Measurements from ENCODE around the gene PPIB. TPM values are rescaled to one million over a fixed set of nuclear protein-coding genes. Genes with fewer than 3 reads are reported as not detected.

Gene PPIB
- total and polyA plus RNA-seq, 12 donors = 313 to 2,941 (median 648) TPM

GRCh38 chr15:64163659-64164362, 989 bp upstream of the PPIB start:
- no peak for TF ChIP-seq POLR2A (IDR thresholded peaks at IDR 0.05)
- TF ChIP-seq, protein P1, sequence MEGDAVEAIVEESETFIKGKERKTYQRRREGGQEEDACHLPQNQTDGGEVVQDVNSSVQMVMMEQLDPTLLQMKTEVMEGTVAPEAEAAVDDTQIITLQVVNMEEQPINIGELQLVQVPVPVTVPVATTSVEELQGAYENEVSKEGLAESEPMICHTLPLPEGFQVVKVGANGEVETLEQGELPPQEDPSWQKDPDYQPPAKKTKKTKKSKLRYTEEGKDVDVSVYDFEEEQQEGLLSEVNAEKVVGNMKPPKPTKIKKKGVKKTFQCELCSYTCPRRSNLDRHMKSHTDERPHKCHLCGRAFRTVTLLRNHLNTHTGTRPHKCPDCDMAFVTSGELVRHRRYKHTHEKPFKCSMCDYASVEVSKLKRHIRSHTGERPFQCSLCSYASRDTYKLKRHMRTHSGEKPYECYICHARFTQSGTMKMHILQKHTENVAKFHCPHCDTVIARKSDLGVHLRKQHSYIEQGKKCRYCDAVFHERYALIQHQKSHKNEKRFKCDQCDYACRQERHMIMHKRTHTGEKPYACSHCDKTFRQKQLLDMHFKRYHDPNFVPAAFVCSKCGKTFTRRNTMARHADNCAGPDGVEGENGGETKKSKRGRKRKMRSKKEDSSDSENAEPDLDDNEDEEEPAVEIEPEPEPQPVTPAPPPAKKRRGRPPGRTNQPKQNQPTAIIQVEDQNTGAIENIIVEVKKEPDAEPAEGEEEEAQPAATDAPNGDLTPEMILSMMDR (IDR thresholded peaks at IDR 0.05) = peak in 1 of 6 experiments; percentile 22
- Histone ChIP-seq H3K4me3 (peak overlapping the region in 1 of 4 donors; percentile 74), H3K27ac (peak overlapping the region; percentile 77 to 91 (median 84)), H3K27me3 (no peaks in the 10 kb centered on the region), H3K9me3 (replicated peaks in 1 of 3) (no peaks in the 10 kb centered on the region), H3K4me1 (replicated peaks in 1 of 2) (peaks cover 31 to 51% of the 10 kb centered on the region in 2 donors), H3K36me3 (replicated peaks in 1 of 2) (peaks cover 0 to 31% of the 10 kb centered on the region in 2 donors)
- 16 to 23% (median 18%) methylated on average over 14 of the region's 14 CpGs for WGBS, 4 donors
- peak; percentile 52 to 83 (median 73) for DNase-seq
- intact Hi-C loops (cut with DNase I) = no loop called here

DNA sequence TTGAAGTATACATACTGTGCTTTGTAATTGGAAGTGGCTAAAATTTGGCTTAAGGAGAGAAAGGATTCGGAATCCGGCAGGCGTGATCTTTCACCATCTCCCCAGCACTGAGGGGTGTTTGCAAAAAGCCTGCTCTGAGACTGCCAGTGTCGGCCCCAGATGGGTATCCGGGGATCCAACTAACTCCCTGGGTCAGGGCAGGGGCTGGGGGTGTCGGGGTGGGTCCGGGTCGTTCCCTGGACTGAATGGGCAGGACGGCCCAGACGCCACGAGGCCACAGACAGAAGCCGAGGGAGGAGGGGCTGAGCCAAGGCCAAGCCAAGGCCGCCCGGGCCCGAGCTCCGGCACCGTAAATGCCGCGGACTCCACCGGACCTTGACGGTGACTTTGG, 349 bp downstream of the PPIB start:
- DNase-seq = peak in 1 of 7 donors; percentile 73
- intact Hi-C loops (cut with DNase I) = no loop called here
- Histone ChIP-seq H3K4me1 (replicated peaks in 1 of 2) (peaks cover 31 to 59% of the 10 kb centered on the region in 2 donors), H3K27ac (peak overlapping the region; percentile 63 to 91 (median 77)), H3K4me3 (peak overlapping the region; percentile 53 to 91 (median 67)), H3K36me3 (replicated peaks in 1 of 2) (peaks cover 0 to 44% of the 10 kb centered on the region in 2 donors), H3K9me3 (replicated peaks in 1 of 3) (no peaks in the 10 kb centered on the region), H3K27me3 (no peaks in the 10 kb centered on the region)
- TF ChIP-seq, protein P1 (IDR thresholded peaks at IDR 0.05) = no peak
- no peak for TF ChIP-seq POLR2A (IDR thresholded peaks at IDR 0.05)
- WGBS, 4 donors = 0 to 1% (median 0%) methylated on average over 20 to 21 of the region's 21 CpGs

DNA sequence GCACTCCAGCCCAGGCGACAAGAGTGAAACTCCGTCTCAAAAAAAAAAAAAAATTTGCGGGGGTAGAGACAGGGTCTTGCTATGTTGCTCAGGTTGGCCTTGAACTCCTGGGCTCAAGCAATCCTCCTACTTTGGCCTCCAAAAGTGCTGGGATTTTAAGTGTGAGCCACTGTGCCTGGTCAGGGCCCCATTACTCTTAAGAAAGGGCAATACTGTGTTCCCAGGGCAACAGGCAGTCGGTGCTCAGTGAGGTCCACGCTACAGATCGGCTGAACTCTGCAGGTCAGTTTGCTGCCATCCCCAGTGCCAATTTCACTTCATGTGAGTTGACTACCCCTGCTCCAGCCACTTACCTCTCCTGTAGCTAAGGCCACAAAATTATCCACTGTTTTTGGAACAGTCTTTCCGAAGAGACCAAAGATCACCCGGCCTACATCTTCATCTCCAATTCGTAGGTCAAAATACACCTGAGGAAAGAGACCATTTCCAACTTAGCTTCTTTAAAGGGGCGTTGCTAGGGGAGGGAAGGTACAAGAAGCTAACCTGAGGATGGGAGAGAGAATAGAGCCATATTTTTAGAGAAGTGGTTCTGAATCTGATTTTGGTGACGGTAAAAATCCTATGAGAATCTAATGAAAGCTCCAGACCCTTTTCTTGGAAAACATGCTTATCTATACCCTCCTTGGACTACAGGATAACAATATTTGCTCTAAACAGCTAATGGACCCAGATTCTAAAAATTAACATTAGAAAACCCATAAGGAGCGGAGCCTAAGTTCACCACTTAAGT, 939 bp downstream of the PPIB start:
- H3K4me3 ChIP-seq = peak overlapping the region in 3 of 4 donors; percentile 60 to 91 (median 74)
- peaks cover 0 to 50% of the 10 kb centered on the region in 2 donors for H3K36me3 ChIP-seq (replicated peaks in 1 of 2)
- no peaks in the 10 kb centered on the region for H3K9me3 ChIP-seq (replicated peaks in 1 of 3)
- intact Hi-C loops (cut with DNase I) = no loop called here
- H3K27me3 ChIP-seq = no peaks in the 10 kb centered on the region
- 29 to 39% (median 33%) methylated on average over 12 of the region's 12 CpGs for WGBS, 4 donors
- peak in 1 of 7 donors; percentile 56 for DNase-seq
- no peak for TF ChIP-seq POLR2A (IDR thresholded peaks at IDR 0.05)
- TF ChIP-seq, protein P1 (IDR thresholded peaks at IDR 0.05) = no peak
- H3K27ac ChIP-seq = peak overlapping the region; percentile 63 to 91 (median 77)
- H3K4me1 ChIP-seq (replicated peaks in 1 of 2) = peaks cover 31 to 59% of the 10 kb centered on the region in 2 donors

Measured in adrenal gland (tissue), 12 donors.